ENCODE measurements around the gene GFRA1.

The GFRA1 gene

GRCh38 chr10:116027355-116027754 lies 245.7 kb downstream of the GFRA1 start:
- no peak for DNase-seq (ENCODE audit: low read depth)

- no peak for DNase-seq (ENCODE audit: low read depth)
Measured at GRCh38 chr10:116026725-116027124, 246.3 kb downstream of the GFRA1 start.

GRCh38 chr10:116026315-116026714 lies 246.7 kb downstream of the GFRA1 start:
- no peak for DNase-seq (ENCODE audit: low read depth)

- DNase-seq (ENCODE audit: low read depth): no peak
Measured at GRCh38 chr10:116024271-116024878, 248.6 kb downstream of the GFRA1 start.

- no peak for DNase-seq (ENCODE audit: low read depth)
Measured at GRCh38 chr10:116017405-116017804, 255.6 kb downstream of the GFRA1 start.

GRCh38 chr10:116015583-116016333 lies 257.2 kb downstream of the GFRA1 start:
- DNase-seq (ENCODE audit: low read depth): no peak

GRCh38 chr10:116014871-116015582 lies 258.0 kb downstream of the GFRA1 start:
- DNase-seq (ENCODE audit: low read depth): no peak

GRCh38 chr10:116014326-116014725 lies 258.7 kb downstream of the GFRA1 start:
- no peak for DNase-seq (ENCODE audit: low read depth)

- no peak for DNase-seq (ENCODE audit: low read depth)
Measured at GRCh38 chr10:116011929-116012328, 261.1 kb downstream of the GFRA1 start.

- no peak for DNase-seq (ENCODE audit: low read depth)
Measured at GRCh38 chr10:116007256-116007891, 265.6 kb downstream of the GFRA1 start.
